GM21515 (cell line): ENCODE results near the gene GLRX5.

ENCODE experiments used
- ATAC-seq: cut with Tn5 transposase; IDR thresholded peaks from one replicate; pipeline ENCODE4 v1.9.1; 2021; ENCODE audit not compliant: unreplicated experiment

The GLRX5 gene

GRCh38 chr14:95534299-95535225 is at the start of gene GLRX5:
GLRX5 (plus strand) TSS chr14:95535050; CDS start chr14:95535090, 40 bp downstream.
- ATAC-seq: peak; percentile 89

DNA sequence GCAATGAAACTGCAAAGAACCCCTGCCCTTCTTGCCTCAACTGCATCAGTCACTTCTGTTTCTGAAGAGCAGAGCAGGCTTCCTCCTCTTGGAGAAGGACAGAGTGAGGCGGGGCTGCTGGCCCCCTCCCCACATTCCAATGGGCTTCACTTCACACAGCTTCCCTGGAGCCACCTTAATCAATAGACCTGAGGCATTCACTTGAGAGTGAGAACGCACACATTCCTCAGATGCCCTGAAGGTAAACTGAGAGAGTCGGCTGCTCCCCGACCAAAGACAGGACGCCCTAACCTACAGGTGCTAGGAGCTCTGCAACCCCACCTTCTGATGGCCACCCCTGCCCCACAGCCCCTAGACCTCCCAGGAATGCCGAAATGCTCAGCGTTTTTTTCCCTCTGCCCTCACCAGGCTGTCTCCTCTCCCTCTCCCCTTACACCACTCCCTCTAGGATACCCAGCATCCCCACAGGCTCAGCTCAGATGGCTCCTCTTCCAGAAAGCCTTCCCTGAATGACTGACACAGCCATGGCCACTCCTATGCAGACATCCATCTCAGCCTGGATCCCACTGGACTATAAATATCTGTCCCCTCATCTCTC is 49.5 kb upstream of the GLRX5 start:
- ATAC-seq: no peak

DNA sequence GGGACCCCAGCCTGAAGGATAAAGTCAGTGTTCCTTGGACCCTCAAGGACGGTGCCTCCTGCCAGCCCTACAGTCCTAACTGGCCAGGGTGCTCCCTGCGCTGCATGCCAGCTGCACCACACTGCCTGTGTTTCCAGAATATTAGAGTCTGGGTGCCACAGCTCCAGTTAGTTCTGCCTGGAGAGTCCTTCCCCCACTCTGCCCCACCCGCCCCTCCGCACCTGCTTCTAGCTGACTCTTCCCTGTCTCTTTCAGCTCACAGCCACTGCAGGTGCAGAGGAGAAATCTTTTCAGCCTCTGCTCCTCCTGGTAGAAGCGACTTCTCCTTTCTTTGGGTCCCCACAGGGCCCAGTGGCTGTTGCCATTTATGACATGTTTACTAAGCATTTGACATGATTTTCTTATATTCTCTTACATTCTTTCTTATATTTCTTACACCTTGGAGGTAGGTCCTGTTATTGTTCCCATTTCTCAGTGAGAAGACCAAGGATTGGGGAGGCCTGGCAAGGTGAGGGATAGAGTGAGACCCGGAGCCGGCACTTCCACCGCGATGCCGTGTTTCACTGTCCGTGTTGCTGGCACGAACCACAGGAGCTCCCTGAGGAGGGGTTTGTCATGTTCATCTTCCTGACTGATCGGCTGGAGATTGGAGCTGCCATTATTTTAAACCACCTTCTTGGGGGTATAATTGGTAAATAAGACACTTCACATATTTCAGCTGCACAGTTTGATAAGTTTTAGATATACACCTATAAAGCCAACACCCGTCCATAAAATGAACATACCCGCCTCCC is 47.8 kb upstream of the GLRX5 start:
- ATAC-seq: no peak

DNA sequence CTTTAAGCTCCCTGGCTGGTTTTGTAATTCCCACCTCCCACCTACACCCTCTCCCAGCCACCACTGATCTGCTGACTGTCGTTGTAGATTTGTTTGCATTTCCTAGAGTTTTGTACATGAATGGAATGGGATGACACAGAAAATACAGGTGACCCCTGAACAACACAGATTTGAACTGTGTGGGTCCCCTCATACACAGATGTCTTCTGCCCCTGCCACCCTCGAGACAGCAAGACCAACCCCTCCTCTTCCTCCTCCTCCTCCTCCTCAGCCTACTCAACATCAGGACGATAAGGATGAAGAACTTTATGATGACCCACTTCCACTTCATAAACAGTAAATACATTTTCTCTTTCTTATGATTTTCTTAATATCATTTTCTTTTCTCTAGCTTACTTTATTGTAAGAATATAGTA is 47.2 kb upstream of the GLRX5 start:
- no peak for ATAC-seq

GRCh38 chr14:95488376-95489213 is 46.3 kb upstream of the GLRX5 start:
- no peak for ATAC-seq

- no peak for ATAC-seq
Observed at GRCh38 chr14:95489214-95490137, 45.4 kb upstream of the GLRX5 start.

- ATAC-seq: no peak
Observed at GRCh38 chr14:95490138-95490509, 44.7 kb upstream of the GLRX5 start.

GRCh38 chr14:95490727-95491451 is 44.0 kb upstream of the GLRX5 start:
- no peak for ATAC-seq

- no peak for ATAC-seq
Observed at GRCh38 chr14:95491936-95492608, 42.8 kb upstream of the GLRX5 start.

DNA sequence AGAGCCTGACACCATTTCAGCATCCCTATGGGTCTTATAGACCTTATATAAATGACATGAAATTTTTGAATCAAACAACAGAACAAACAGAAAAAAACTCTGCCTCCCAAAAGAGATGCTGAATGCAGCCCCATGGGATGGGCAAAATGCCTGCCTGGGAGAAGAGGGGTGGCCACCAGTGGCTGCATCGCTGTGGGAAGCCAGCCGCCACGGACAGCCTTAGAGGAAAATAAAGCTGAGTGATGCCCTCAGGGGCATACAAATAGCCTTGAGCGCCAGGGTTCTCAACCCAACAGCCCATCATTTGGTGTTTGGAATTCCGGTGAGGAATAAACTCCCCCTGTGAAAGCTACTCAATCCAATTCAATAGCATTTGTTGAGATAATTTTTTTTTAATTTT is 41.3 kb upstream of the GLRX5 start:
- no peak for ATAC-seq

DNA sequence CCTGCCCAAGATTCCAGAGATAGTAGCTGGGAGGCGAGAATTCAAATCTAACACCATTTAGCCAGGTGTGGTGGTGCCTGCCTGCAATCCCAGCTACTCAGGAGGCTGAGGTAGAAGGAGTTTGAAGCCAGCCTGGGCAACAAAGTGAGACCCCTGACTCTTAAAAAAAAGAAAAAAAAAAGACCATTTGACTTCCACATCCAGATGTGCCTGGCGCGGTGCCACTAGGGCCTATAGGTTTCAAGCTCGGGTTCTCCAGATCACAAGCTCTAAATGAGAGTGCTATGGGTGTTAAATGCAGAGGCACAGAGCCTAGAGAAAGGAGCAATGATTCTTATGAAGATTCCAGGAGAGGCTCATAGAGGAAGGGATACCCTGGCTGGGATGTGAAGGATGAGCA is 40.9 kb upstream of the GLRX5 start:
- ATAC-seq: no peak

- ATAC-seq: no peak
Observed at GRCh38 chr14:95494456-95494855, 40.4 kb upstream of the GLRX5 start.

GRCh38 chr14:95495076-95495475 is 39.8 kb upstream of the GLRX5 start:
- ATAC-seq: no peak

- peak; percentile 79 for ATAC-seq
Observed at GRCh38 chr14:95495538-95496025, 39.3 kb upstream of the GLRX5 start.

DNA sequence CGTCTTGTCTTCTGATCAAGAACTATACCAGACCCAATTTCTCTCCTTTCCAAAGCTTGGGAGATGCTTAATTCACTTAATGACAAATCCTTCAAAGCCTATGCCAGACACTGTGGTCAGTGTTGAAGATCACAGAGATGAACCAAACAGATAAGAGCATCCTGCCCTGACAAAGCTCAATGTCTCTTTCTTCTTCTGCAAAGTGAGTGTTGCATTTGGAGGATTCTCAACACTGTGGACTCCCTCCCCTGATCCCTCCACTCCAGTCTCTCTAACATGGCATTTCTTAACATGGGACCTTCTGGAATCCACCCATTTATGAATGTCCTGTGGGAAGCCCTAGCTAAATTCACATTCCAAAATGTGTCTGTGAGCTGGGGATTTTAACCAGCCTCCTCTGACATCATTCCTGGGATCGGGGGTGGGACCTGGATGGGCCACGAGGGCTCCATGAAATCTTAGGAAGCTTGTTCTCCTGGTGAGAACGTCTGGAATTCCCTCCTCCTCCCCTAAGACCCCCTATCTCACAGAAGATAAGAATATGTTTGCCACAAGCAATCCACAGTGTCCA is 38.7 kb upstream of the GLRX5 start:
- ATAC-seq: no peak

- no peak for ATAC-seq
Observed at GRCh38 chr14:95496690-95497259, 38.1 kb upstream of the GLRX5 start.

GRCh38 chr14:95497561-95498011 is 37.3 kb upstream of the GLRX5 start:
- no peak for ATAC-seq
